Brain microvascular endothelial cell (primary cell): Measurements from ENCODE around the gene UCP3.

Experiments used
- DNase-seq: peaks from one replicate; pipeline ENCODE4 v3.0.0-alpha.2; 2020
- H3K27ac ChIP-seq: fragments of 250-450 bp; sonication (Bioruptor Pico); 2 replicates; pipeline ENCODE4 v1.5.1; 2020; ENCODE audit warnings: mild to moderate bottlenecking, moderate library complexity
- H3K27me3 ChIP-seq: fragments of 250-450 bp; sonication (Bioruptor Pico); replicated peaks from 2 replicates; pipeline ENCODE4 v1.5.1; 2020; ENCODE audit warnings: mild to moderate bottlenecking
- H3K36me3 ChIP-seq: fragments of 250-450 bp; sonication (Bioruptor Pico); replicated peaks from 2 replicates; pipeline ENCODE4 v1.5.1; 2020; ENCODE audit warnings: mild to moderate bottlenecking
- H3K4me3 ChIP-seq: 2 replicates; pipeline ENCODE4 v1.5.1; 2011; ENCODE audit warnings: low read depth, mild to moderate bottlenecking, control low read depth, low read length, moderate library complexity
- CTCF ChIP-seq: IDR thresholded peaks from 2 replicates; pipeline ENCODE4 v1.5.1; 2011; ENCODE audit warnings: low read depth, mild to moderate bottlenecking, moderate library complexity, low read length, control low read depth, inconsistent platforms; ENCODE audit errors: missing control alignments
- in situ Hi-C: cut with HindIII; loops from 2 replicates; pipeline ENCODE4 v1.10.0; 2017; ENCODE audit warnings: low sequenced_read_pairs, low pct_ligation_motif_present

UCP3 gene

DNA sequence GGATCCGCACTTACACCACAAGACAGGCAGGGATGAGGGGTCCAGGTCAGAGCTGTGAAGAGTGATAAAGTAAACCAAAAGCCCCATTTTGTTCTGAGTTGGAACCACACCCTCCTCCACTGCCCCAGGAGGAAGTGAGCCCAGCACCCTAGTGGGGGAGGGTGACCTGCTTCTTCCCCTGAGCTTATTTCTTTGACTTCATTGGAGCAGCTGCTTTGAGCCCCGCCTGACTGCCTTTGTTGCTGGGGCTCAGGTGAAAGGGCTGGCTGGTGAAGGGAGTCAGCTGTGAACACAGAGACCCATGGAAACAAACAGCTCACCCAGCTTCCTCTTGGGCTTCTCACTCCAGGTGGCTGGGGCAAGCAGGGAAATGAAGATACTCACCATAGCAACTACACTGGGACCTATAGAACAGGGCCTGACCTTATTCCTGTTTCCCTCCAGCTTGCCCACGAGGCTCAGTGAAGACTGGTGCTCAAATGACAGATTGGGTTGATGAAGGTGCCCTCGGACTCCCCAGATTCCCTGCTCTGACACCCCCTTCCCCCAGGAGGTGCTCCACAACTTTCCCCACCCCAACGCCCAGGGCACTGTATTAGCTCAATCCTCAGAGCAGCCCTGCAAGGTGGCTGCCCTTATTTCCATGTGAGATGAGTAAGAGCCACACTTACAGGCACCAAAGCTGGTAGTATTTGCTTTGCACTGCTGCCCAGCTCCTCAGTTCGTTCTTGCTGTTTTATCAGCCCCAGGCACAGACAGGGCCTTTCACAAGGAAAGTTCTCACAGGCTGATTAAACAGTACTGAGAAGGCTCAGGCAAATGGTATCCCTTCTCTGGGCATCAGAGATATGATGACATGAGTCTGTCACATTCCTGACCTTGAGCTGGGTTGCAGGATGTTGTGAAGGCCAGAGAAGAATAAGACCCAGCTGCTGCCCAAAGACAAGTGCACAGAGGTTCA lies 28.6 kb downstream of the UCP3 start:
- TF ChIP-seq CTCF, result no peak
- H3K36me3 ChIP-seq, result no peaks in the 10 kb centered on the region
- H3K27me3 ChIP-seq, result no peaks in the 10 kb centered on the region
- H3K27ac ChIP-seq, result no peak overlapping the region
- no peak for DNase-seq
- in situ Hi-C loops, result no loop called here
- H3K4me3 ChIP-seq, result no peak overlapping the region

GRCh38 chr11:73978576-73979086 lies 30.3 kb downstream of the UCP3 start:
- Histone ChIP-seq H3K36me3 (no peaks in the 10 kb centered on the region), H3K27ac (no peak overlapping the region), H3K4me3 (no peak overlapping the region), H3K27me3 (no peaks in the 10 kb centered on the region)
- no peak for DNase-seq
- no peak for TF ChIP-seq CTCF
- in situ Hi-C loops, result no loop called here

DNA sequence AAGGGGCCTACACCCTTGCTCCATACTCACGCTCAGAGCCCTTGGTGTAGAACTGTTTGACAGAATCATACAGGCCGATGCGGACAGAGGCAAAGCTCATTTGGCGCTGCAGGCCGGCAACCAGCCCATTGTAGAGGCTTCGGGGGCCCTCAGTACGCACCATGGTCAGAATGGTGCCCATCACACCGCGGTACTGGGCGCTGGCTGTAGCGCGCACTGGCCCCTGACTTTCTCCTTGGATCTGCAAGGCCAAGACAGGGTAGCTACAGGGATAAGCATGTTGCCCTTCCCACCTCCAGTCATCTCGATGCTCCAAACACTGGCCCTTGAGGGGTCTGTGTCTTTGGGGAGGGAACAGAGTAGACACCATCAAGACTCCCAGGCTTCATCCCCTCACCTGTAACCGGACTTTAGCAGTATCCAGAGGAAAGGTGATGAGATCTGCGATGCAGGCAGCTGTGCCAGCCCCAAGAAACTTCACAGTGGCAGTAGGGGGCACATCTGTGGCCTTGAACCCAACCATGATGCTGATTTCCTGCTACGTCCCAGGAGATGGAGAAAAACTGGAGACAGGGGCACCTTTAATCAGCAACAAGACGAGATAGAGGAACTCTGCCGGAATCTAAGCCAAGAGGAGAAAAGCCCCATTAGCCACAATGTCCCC lies 30.9 kb downstream of the UCP3 start:
- in situ Hi-C loops, result no loop called here
- H3K36me3 ChIP-seq, result no peaks in the 10 kb centered on the region
- no peak overlapping the region for H3K4me3 ChIP-seq
- no peak for DNase-seq
- TF ChIP-seq CTCF, result no peak
- no peak overlapping the region for H3K27ac ChIP-seq
- H3K27me3 ChIP-seq, result no peaks in the 10 kb centered on the region

GRCh38 chr11:73976451-73977151 lies 32.3 kb downstream of the UCP3 start:
- Histone ChIP-seq H3K27me3 (no peaks in the 10 kb centered on the region), H3K27ac (no peak overlapping the region), H3K4me3 (no peak overlapping the region), H3K36me3 (no peaks in the 10 kb centered on the region)
- no peak for TF ChIP-seq CTCF
- in situ Hi-C loops, result no loop called here
- no peak for DNase-seq

GRCh38 chr11:73975479-73975757 lies 33.5 kb downstream of the UCP3 start:
- Histone ChIP-seq H3K36me3 (no peaks in the 10 kb centered on the region), H3K4me3 (no peak overlapping the region), H3K27me3 (no peaks in the 10 kb centered on the region), H3K27ac (no peak overlapping the region)
- in situ Hi-C loops, result no loop called here
- DNase-seq, result no peak
- TF ChIP-seq CTCF, result no peak
